Endothelial cell of umbilical vein (primary cell): Measurements from ENCODE around the gene PON2. TPM values are rescaled to one million over a fixed set of nuclear protein-coding genes. Genes with fewer than 3 reads are reported as not detected.
"Not testable (repeated sequence)": the region's sequence is repeated elsewhere in the genome, so short reads cannot be mapped to it uniquely, and the experiment has no call there.

ENCODE experiments used
- BruUV-seq: library from RNA; stranded (reverse); fragments of 400-500 nt; replicated peaks from 2 replicates; lab custom pipeline; 2021; lab: Mats Ljungman, UMichigan
- CTCF ChIA-PET: fragments of 300-600, 350-600 bp; sonication (Branson Sonifier 250); formaldehyde crosslinking; loops from one replicate; lab custom pipeline; 2021; ENCODE audit warnings: antibody characterized with exemption, inconsistent platforms; lab: Charles Lee
- POLR2A ChIA-PET: fragments of 300-600, 350-600 bp; sonication (Branson Sonifier 250); formaldehyde crosslinking; loops from one replicate; lab custom pipeline; 2021; ENCODE audit warnings: antibody characterized with exemption, inconsistent platforms; lab: Charles Lee
- DNase-seq: peaks from one replicate; pipeline ENCODE4 v3.0.0-alpha.2; 2011; ENCODE audit warnings: low read depth, low spot score
- FAIRE-seq: peaks from 2 replicates; lab custom pipeline; 2011; peaks lifted over from hg19 to GRCh38; lab: Jason Lieb, UNC
- H2AFZ ChIP-seq: 2 replicates; pipeline ENCODE4 v1.6.0; 2012; ENCODE audit warnings: low read depth, low read length, control low read depth, inconsistent platforms
- H3K27ac ChIP-seq: 2 replicates; pipeline ENCODE4 v1.5.1; 2011; ENCODE audit warnings: low read depth, mild to moderate bottlenecking, control low read depth, low read length, moderate library complexity; ENCODE audit not compliant: insufficient read depth
- H3K27me3 ChIP-seq, 2 experiments: 2 replicates each; pipeline versions ENCODE4 v1.6.0 to v1.6.1; 2011; ENCODE audit warnings: low read length in 2 of 2, mixed read lengths in 1 of 2; ENCODE audit not compliant: control insufficient read depth in 2 of 2, insufficient read depth in 2 of 2
- H3K36me3 ChIP-seq, 2 experiments: 2 replicates in 1 of 2; 3 replicates in 1 of 2; pipeline ENCODE4 v1.5.1; 2011; ENCODE audit warnings: low read length in 2 of 2, mild to moderate bottlenecking in 1 of 2, moderate library complexity in 1 of 2; ENCODE audit not compliant: control insufficient read depth in 2 of 2, insufficient read depth in 2 of 2; ENCODE audit errors: extremely low read depth in 1 of 2
- H3K4me1 ChIP-seq: 3 replicates; pipeline ENCODE4 v1.5.1; 2011; ENCODE audit warnings: mild to moderate bottlenecking, low read length; ENCODE audit not compliant: control insufficient read depth, insufficient read depth; ENCODE audit errors: extremely low read depth
- H3K4me2 ChIP-seq: 2 replicates; pipeline ENCODE4 v1.6.1; 2011; ENCODE audit warnings: low read length, control low read depth, mixed read lengths; ENCODE audit not compliant: insufficient read depth
- H3K4me3 ChIP-seq, 3 experiments: fragments of 200-600 bp in 1 of 3; sonication (generic), shearing (Covaris generic) in 1 of 3; replicated peaks in 1 of 3; 2 replicates each; pipeline ENCODE4 v1.5.1; 2011 to 2016; ENCODE audit warnings: control low read depth in 3 of 3, low read length in 3 of 3, mild to moderate bottlenecking in 2 of 3, inconsistent platforms in 1 of 3, low read depth in 1 of 3, moderate library complexity in 1 of 3; ENCODE audit not compliant: insufficient read depth in 1 of 3
- H3K79me2 ChIP-seq: 2 replicates; pipeline ENCODE4 v1.6.0; 2012; ENCODE audit warnings: low read length, inconsistent platforms; ENCODE audit not compliant: control insufficient read depth, insufficient read depth
- H3K9ac ChIP-seq: replicated peaks from 2 replicates; pipeline ENCODE3; 2011; ENCODE audit warnings: low read length, control low read depth; ENCODE audit not compliant: insufficient read depth; ENCODE audit errors: extremely low read depth
- H3K9me1 ChIP-seq: replicated peaks from 3 replicates; pipeline ENCODE4 v1.6.0; 2011; ENCODE audit warnings: mild to moderate bottlenecking, low read length; ENCODE audit not compliant: control insufficient read depth, insufficient read depth; ENCODE audit errors: extremely low read depth
- H3K9me3 ChIP-seq: replicated peaks from 2 replicates; pipeline ENCODE4 v1.5.1; 2012; ENCODE audit warnings: low read length, inconsistent platforms; ENCODE audit not compliant: control insufficient read depth, insufficient read depth
- H4K20me1 ChIP-seq: replicated peaks from 2 replicates; pipeline ENCODE3; 2011; ENCODE audit warnings: mild to moderate bottlenecking, low read length; ENCODE audit not compliant: control insufficient read depth, insufficient read depth; ENCODE audit errors: extremely low read depth
- EZH2 ChIP-seq: IDR thresholded peaks from 2 replicates; pipeline ENCODE4 v1.6.1; 2012; ENCODE audit warnings: borderline replicate concordance, low read depth, mild to moderate bottlenecking, moderate library complexity, low read length, inconsistent platforms; ENCODE audit not compliant: severe bottlenecking
- FOS ChIP-seq: IDR thresholded peaks from 2 replicates; pipeline ENCODE4 v1.6.1; 2011; ENCODE audit warnings: mild to moderate bottlenecking, low read length, moderate library complexity, borderline replicate concordance; ENCODE audit not compliant: insufficient read depth
- GATA2 ChIP-seq: IDR thresholded peaks from 2 replicates; pipeline ENCODE4 v1.7.0; 2011; ENCODE audit warnings: low read depth, mild to moderate bottlenecking, moderate library complexity, mixed read lengths, low read length; ENCODE audit not compliant: insufficient read length, insufficient read depth
- JUN ChIP-seq: IDR thresholded peaks from 2 replicates; pipeline ENCODE4 v1.6.1; 2011; ENCODE audit warnings: borderline replicate concordance, low read depth; ENCODE audit not compliant: insufficient read length, insufficient read depth
- MAX ChIP-seq: IDR thresholded peaks from 2 replicates; pipeline ENCODE4 v1.6.1; 2011; ENCODE audit not compliant: insufficient read depth, insufficient read length
- MYC ChIP-seq: IDR thresholded peaks from one replicate; pipeline ENCODE4 v1.6.1; 2011; ENCODE audit warnings: mild to moderate bottlenecking, low read depth, low read length
- POLR2A ChIP-seq: IDR thresholded peaks from 2 replicates; pipeline ENCODE4 v1.6.1; 2012; ENCODE audit warnings: low read depth, mild to moderate bottlenecking, control low read depth, low read length
- POLR2AphosphoS5 ChIP-seq: IDR thresholded peaks from 2 replicates; pipeline ENCODE4 v1.6.1; 2012; ENCODE audit warnings: low read depth, mild to moderate bottlenecking, control low read depth, low read length, moderate library complexity; ENCODE audit not compliant: insufficient read depth
- dilution Hi-C: fragments of 300-500 bp; cut with MboI; formaldehyde crosslinking; loops from one replicate; pipeline ENCODE4 v1.15.0; 2019; ENCODE audit warnings: low sequenced_read_pairs; ENCODE audit not compliant: extremely low pct_ligation_motif_present
- intact Hi-C: fragments of 100-400 bp; cut with micrococcal nuclease; formaldehyde crosslinking; loops from one replicate; pipeline ENCODE4 v1.10.0; 2022
- polyA plus RNA-seq, 4 experiments: library from polyadenylated mRNA; depleted of rRNA in 3 of 4; stranded (reverse) in 3 of 4; unstranded in 1 of 4; fragments of >200 nt; gene quantifications; 2 replicates each; pipeline versions ENCODE4 v1.2.1 to v1.2.3, GENCODE V29; 2011 to 2012; ENCODE audit warnings: missing spikeins in 1 of 4
- total RNA-seq: library from RNA; stranded (reverse); gene quantifications from 2 replicates; pipeline ENCODE4 v1.2.3, GENCODE V29; 2021
- TF ChIP-seq, protein P1 (sequence below), 2 donors: IDR thresholded peaks; 1 replicate in 1 of 2; 2 replicates in 1 of 2; pipeline ENCODE4 v1.5.1; 2011; ENCODE audit warnings: low read length in 2 of 2, mild to moderate bottlenecking in 2 of 2, moderate library complexity in 2 of 2, control low read depth in 1 of 2, inconsistent platforms in 1 of 2, low read depth in 1 of 2; ENCODE audit not compliant: insufficient read depth in 1 of 2; ENCODE audit errors: extremely low read depth in 1 of 2

The PON2 gene
- total and polyA plus RNA-seq, 2 donors (not counting 3 experiments of a cell fraction or from before 2014, with no cell fraction given): 110 to 125 TPM

DNA sequence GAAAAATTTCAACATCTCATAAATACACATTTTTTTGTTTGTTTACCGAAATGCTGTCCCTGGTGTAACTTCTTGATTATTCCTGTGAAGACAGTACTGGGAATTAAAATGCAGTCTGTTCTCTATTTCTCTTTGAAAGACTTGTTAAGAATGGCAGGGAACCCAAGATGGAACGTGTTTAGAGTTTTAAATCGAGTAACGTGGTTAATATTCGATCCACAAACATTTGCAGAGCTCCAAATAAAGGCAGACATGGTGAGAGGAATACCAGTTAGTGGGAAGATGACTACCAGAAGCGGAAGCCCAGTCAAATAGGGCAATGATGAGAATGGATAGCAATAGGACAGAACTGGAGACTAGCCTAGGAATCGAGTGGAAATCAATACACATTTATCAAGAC is 45.3 kb downstream of the PON2 start:
- TF ChIP-seq JUN (no peak), EZH2 (no peak), GATA2 (no peak), FOS (no peak), POLR2AphosphoS5 (no peak), MAX (no peak), MYC (no peak), POLR2A (no peak)
- TF ChIP-seq, protein P1, sequence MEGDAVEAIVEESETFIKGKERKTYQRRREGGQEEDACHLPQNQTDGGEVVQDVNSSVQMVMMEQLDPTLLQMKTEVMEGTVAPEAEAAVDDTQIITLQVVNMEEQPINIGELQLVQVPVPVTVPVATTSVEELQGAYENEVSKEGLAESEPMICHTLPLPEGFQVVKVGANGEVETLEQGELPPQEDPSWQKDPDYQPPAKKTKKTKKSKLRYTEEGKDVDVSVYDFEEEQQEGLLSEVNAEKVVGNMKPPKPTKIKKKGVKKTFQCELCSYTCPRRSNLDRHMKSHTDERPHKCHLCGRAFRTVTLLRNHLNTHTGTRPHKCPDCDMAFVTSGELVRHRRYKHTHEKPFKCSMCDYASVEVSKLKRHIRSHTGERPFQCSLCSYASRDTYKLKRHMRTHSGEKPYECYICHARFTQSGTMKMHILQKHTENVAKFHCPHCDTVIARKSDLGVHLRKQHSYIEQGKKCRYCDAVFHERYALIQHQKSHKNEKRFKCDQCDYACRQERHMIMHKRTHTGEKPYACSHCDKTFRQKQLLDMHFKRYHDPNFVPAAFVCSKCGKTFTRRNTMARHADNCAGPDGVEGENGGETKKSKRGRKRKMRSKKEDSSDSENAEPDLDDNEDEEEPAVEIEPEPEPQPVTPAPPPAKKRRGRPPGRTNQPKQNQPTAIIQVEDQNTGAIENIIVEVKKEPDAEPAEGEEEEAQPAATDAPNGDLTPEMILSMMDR (IDR thresholded peaks at IDR 0.05; ENCODE audit: extremely low read depth in 1 of 2, insufficient read depth in 1 of 2, low read depth in 1 of 2, low read length in 2 of 2): no peak
- no TSS peak for BruUV-seq
- DNase-seq: no peak
- no peak overlapping the region for H3K27ac ChIP-seq
- intact Hi-C loops (no loop called here), dilution Hi-C loops (no loop called here)
- H3K27me3 ChIP-seq: no peaks in the 10 kb centered on the region
- H3K4me1 ChIP-seq: no peaks in the 10 kb centered on the region
- no peak overlapping the region for H3K4me3 ChIP-seq
- H4K20me1 ChIP-seq: no peaks in the 10 kb centered on the region
- ChIA-PET POLR2A (no interaction called here), CTCF (no interaction called here)
- no peak overlapping the region for H2AFZ ChIP-seq
- FAIRE-seq: no peak
- H3K9ac ChIP-seq: no peak overlapping the region
- no peaks in the 10 kb centered on the region for H3K79me2 ChIP-seq
- H3K36me3 ChIP-seq: no peaks in the 10 kb centered on the region
- H3K9me3 ChIP-seq: no peaks in the 10 kb centered on the region
- H3K4me2 ChIP-seq: no peak overlapping the region
- no peaks in the 10 kb centered on the region for H3K9me1 ChIP-seq

DNA sequence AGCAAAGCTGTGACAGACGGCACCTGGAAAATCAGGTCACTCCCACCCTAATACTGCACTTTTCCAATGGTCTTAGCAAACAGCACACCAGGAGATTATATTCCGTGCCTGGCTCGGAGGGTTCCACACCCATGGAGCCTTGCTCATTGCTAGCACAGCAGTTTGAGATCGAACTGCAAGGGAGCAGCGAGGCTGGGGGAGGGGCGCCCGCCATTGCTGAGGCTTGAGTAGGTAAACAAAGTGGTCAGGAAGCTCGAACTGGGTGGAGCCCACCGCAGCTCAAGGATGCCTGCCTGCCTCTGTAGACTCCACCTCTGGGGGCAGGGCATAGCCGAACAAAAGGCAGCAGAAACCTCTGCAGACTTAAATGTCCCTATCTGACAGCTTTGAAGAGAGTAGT is 55.4 kb downstream of the PON2 start:
- H3K4me2 ChIP-seq, H4K20me1 ChIP-seq, H3K9me1 ChIP-seq, DNase-seq, POLR2A ChIA-PET, intact Hi-C loops, H3K27me3 ChIP-seq, H3K27ac ChIP-seq, BruUV-seq, H3K4me1 ChIP-seq, H3K9ac ChIP-seq, H3K36me3 ChIP-seq, H3K9me3 ChIP-seq, H3K4me3 ChIP-seq, CTCF ChIA-PET, FAIRE-seq, H3K79me2 ChIP-seq, dilution Hi-C loops, H2AFZ ChIP-seq: not testable (repeated sequence)
